Smooth muscle cell of bladder (primary cell): ENCODE results near the gene C3orf85. TPM values are rescaled to one million over a fixed set of nuclear protein-coding genes. Genes with fewer than 3 reads are reported as not detected.

Experiments
- total RNA-seq: library from RNA; depleted of rRNA; stranded (reverse); fragments of >200 nt; gene quantifications from 2 replicates; pipeline ENCODE4 v1.2.3, GENCODE V29; 2014

The C3orf85 gene
- not detected in 2 replicates for total RNA-seq

GRCh38 chr3:109136523-109136922 lies at the start of gene C3orf85:
Gene C3orf85 (plus strand): TSS chr3:109136719. CDS start chr3:109136848, 129 bp downstream.

DNA sequence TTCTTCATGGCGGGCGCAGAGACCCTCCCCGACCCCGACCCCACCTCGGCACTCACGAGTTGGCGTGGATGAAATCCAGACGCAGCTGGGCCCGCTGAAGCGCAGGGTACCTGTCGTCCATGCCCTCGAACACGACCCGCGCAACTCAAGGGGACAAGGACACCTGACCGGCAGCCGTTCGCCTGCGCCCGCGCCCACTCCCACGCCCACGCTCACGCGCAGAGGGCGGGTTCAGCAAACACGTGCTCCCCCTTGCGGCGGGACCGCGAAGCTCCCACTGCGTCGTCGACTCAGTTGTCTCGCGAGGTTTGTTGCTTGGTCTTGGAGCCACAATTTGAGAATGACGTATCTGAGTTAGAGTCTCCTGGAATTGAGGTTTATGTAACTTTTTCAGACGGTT lies 18.6 kb upstream of the C3orf85 start, which contains the start of gene MORC1:
Gene MORC1, minus strand, starts transcription at position 196 of the 400 bp plus-strand sequence. Its CDS starts 75 bp downstream, at position 121.

Other genes starting within 250 kb of the C3orf85 start
- not detected in 2 replicates for gene GUCA1C, start 182.8 kb upstream of the C3orf85 start, total RNA-seq
- gene MORC1, start 18.6 kb upstream of the C3orf85 start, total RNA-seq: not detected in 2 replicates
- not detected in 2 replicates for gene DPPA2, start 179.8 kb downstream of the C3orf85 start, total RNA-seq
- not detected in 2 replicates for gene DPPA4, start 200.8 kb downstream of the C3orf85 start, total RNA-seq